ENCODE measurements around the gene PNPLA5.
A peak's percentile ranks its signal among the peaks of the same experiment; 100 is the strongest.
"Not testable (repeated sequence)": the region's sequence is repeated elsewhere in the genome, so short reads cannot be mapped to it uniquely, and the experiment has no call there.

Gene PNPLA5

GRCh38 chr22:43891360-43892182 lies at the start of gene PNPLA5:
TSS of gene PNPLA5 (minus strand) at chr22:43892013. CDS start at chr22:43891880, 133 bp downstream.
- DNase-seq (ENCODE audit: low read depth) = no peak

GRCh38 chr22:43941449-43941848 lies 49.6 kb upstream of the PNPLA5 start:
- no peak for DNase-seq (ENCODE audit: low read depth)

GRCh38 chr22:43931771-43932170 lies 40.0 kb upstream of the PNPLA5 start:
- no peak for DNase-seq (ENCODE audit: low read depth)

GRCh38 chr22:43928908-43929307 lies 37.1 kb upstream of the PNPLA5 start:
- DNase-seq (ENCODE audit: low read depth) = no peak

GRCh38 chr22:43928468-43928867 lies 36.7 kb upstream of the PNPLA5 start:
- no peak for DNase-seq (ENCODE audit: low read depth)

GRCh38 chr22:43926349-43926710 lies 34.5 kb upstream of the PNPLA5 start:
- DNase-seq (ENCODE audit: low read depth) = no peak

GRCh38 chr22:43925433-43926348 lies 33.9 kb upstream of the PNPLA5 start:
- peak; percentile 26 for DNase-seq (ENCODE audit: low read depth)

- no peak for DNase-seq (ENCODE audit: low read depth)
Observed at GRCh38 chr22:43924877-43925276, 33.1 kb upstream of the PNPLA5 start.

- peak; percentile 85 for DNase-seq (ENCODE audit: low read depth)
Observed at GRCh38 chr22:43923631-43924464, 32.0 kb upstream of the PNPLA5 start, which contains the start of gene PNPLA3. TSS of gene PNPLA3 (plus strand) at chr22:43923805. CDS start at chr22:43923912, 107 bp downstream.

- DNase-seq (ENCODE audit: low read depth) = no peak
Observed at GRCh38 chr22:43923191-43923590, 31.4 kb upstream of the PNPLA5 start.

GRCh38 chr22:43922123-43922522 lies 30.3 kb upstream of the PNPLA5 start:
- DNase-seq (ENCODE audit: low read depth) = no peak

GRCh38 chr22:43921370-43921769 lies 29.6 kb upstream of the PNPLA5 start:
- DNase-seq (ENCODE audit: low read depth) = peak; percentile 76

GRCh38 chr22:43919106-43919973 lies 27.5 kb upstream of the PNPLA5 start:
- peak; percentile 63 for DNase-seq (ENCODE audit: low read depth)

GRCh38 chr22:43917521-43917920 lies 25.7 kb upstream of the PNPLA5 start:
- no peak for DNase-seq (ENCODE audit: low read depth)

- no peak for DNase-seq (ENCODE audit: low read depth)
Observed at GRCh38 chr22:43911351-43911750, 19.5 kb upstream of the PNPLA5 start.

- no peak for DNase-seq (ENCODE audit: low read depth)
Observed at GRCh38 chr22:43910178-43910695, 18.4 kb upstream of the PNPLA5 start.

- DNase-seq (ENCODE audit: low read depth) = no peak
Observed at GRCh38 chr22:43909708-43910107, 17.9 kb upstream of the PNPLA5 start.

GRCh38 chr22:43905681-43906080 lies 13.9 kb upstream of the PNPLA5 start:
- DNase-seq (ENCODE audit: low read depth) = no peak

- not testable (repeated sequence) for DNase-seq (ENCODE audit: low read depth)
Observed at GRCh38 chr22:43904412-43904811, 12.6 kb upstream of the PNPLA5 start.

GRCh38 chr22:43903033-43903432 lies 11.2 kb upstream of the PNPLA5 start:
- DNase-seq (ENCODE audit: low read depth) = not testable (repeated sequence)

All from fibroblast of gingiva (primary cell).